HuH-7.5 (cell line): Measurements from ENCODE around the gene CCDC121.
A peak's percentile ranks its signal among the peaks of the same experiment; 100 is the strongest.
"Not testable (repeated sequence)": the region's sequence is repeated elsewhere in the genome, so short reads cannot be mapped to it uniquely, and the experiment has no call there.

ENCODE experiments used
- DNase-seq: peaks from one replicate; pipeline ENCODE4 v3.0.0; 2011; ENCODE audit warnings: low spot score

CCDC121 gene

GRCh38 chr2:27636766-27637165, 8.0 kb upstream of the CCDC121 start:
- no peak for DNase-seq

GRCh38 chr2:27634291-27634690, 5.5 kb upstream of the CCDC121 start:
- no peak for DNase-seq

- not testable (repeated sequence) for DNase-seq
These were observed 1.4 kb upstream of the CCDC121 start for GRCh38 chr2:27630257-27630656.

GRCh38 chr2:27627963-27628766, 647 bp downstream of the CCDC121 start:
- DNase-seq: no peak

- DNase-seq: not testable (repeated sequence)
These were observed 1.9 kb downstream of the CCDC121 start for GRCh38 chr2:27626921-27627320.

GRCh38 chr2:27626323-27626722, 2.5 kb downstream of the CCDC121 start:
- not testable (repeated sequence) for DNase-seq

- no peak for DNase-seq
These were observed 3.9 kb downstream of the CCDC121 start for GRCh38 chr2:27624943-27625342.

- DNase-seq: no peak
These were observed 5.9 kb downstream of the CCDC121 start for GRCh38 chr2:27622921-27623384.

GRCh38 chr2:27621524-27621923, 7.3 kb downstream of the CCDC121 start:
- DNase-seq: no peak

GRCh38 chr2:27615316-27615715, 13.5 kb downstream of the CCDC121 start:
- no peak for DNase-seq

GRCh38 chr2:27613985-27614384, 14.8 kb downstream of the CCDC121 start:
- DNase-seq: no peak

GRCh38 chr2:27606611-27607010, 22.2 kb downstream of the CCDC121 start:
- DNase-seq: no peak

GRCh38 chr2:27596627-27597026, 32.2 kb downstream of the CCDC121 start:
- DNase-seq: no peak

- DNase-seq: not testable (repeated sequence)
These were observed 33.4 kb downstream of the CCDC121 start for GRCh38 chr2:27595412-27595811.

GRCh38 chr2:27594020-27594703, 34.6 kb downstream of the CCDC121 start:
- DNase-seq: not testable (repeated sequence)

GRCh38 chr2:27593240-27593639, 35.6 kb downstream of the CCDC121 start:
- no peak for DNase-seq

GRCh38 chr2:27591745-27592144, 37.1 kb downstream of the CCDC121 start:
- DNase-seq: no peak

GRCh38 chr2:27588308-27588707, 40.5 kb downstream of the CCDC121 start:
- DNase-seq: no peak

- no peak for DNase-seq
These were observed 41.8 kb downstream of the CCDC121 start for GRCh38 chr2:27587025-27587424.

GRCh38 chr2:27584597-27584996, 44.2 kb downstream of the CCDC121 start:
- no peak for DNase-seq

GRCh38 chr2:27583390-27583915, 45.4 kb downstream of the CCDC121 start:
- DNase-seq: no peak

GRCh38 chr2:27582695-27583389, 46.0 kb downstream of the CCDC121 start, which contains the start of gene ZNF512:
Gene ZNF512, plus strand, starts transcription at chr2:27583042. Its CDS starts 71 bp downstream, at chr2:27583113.
- DNase-seq: peak; percentile 70
